Fibroblast of gingiva (primary cell): ENCODE data around the gene STRADA.
"Not testable (repeated sequence)": the region's sequence is repeated elsewhere in the genome, so short reads cannot be mapped to it uniquely, and the experiment has no call there.

ENCODE experiments used
- DNase-seq: peaks from one replicate; pipeline ENCODE4 v3.0.0-alpha.2; 2011; ENCODE audit warnings: low read depth

STRADA gene

DNA sequence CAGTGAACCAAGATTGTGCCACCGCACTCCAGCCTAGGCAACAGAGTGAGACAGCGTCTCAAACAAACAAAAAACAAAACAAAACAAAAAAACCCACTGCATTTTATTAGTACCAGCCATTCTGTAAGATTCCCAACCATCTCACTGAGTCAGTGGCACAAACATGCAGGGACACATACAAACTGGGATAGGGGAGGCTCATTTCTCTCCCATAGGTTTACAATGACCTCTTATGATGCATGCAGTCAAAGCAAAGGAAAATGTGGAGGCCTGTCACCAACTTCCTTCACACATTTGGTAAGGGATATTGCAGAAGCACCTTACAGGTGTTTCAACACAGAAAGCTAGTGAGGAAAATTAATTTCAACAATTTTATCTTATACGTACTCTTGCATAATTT, 12.4 kb upstream of the STRADA start:
- DNase-seq = no peak

DNA sequence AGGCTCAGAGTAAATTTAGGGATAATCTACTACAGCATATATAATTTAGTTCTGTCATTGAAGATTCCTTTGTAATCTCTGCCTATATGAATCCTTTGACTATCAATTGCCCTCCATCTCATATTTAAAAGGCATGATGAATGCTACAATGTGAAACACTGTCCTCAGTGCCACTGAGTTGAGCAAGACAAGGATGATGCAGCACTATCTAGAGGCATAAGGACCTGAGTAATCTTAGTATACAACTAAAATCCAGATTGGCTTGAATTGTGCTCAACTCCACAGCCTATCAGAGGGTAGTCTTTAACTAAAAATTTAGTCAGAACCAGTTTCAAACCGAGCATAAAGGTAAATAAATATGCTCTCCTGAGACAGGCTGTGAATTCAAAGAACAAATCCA, 11.6 kb upstream of the STRADA start:
- peak; percentile 47 for DNase-seq

DNA sequence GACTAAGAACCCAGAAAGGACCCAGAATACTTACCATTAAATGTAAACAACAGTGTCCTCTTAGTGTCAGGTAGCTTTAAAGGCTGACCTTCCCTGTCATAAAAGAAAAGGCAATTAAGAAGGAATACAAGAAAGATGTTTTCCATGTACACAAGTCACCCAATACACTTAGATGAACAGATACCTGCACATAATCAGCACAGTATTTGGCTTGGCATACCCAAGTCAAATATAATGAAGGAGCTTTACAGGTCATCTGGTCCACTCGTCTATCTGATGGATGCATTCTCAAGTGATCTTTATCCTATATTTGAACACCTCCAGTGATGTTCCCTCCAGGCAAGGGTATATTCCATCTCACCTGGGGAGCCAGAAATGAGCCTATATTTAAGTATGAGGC, 11.1 kb upstream of the STRADA start:
- no peak for DNase-seq

DNA sequence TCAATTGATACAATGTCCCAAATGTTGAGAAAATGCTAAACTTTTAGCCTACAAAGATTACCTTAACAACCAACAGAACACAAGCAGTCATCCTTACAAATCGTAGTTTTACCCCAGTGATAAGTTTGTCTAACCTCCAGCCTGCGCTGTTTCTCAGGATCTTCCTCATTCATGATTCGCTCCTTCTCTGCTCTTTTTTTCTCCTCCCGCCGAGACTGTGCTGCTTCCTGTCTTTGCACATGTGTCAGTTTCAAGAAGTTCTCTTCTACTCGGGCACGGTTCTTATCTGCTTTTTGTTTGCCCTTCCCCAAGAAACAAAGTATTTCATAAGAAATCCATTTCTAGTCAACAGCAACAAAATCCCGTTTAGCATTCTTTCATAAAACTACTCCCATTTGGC, 10.2 kb upstream of the STRADA start:
- DNase-seq = no peak

DNA sequence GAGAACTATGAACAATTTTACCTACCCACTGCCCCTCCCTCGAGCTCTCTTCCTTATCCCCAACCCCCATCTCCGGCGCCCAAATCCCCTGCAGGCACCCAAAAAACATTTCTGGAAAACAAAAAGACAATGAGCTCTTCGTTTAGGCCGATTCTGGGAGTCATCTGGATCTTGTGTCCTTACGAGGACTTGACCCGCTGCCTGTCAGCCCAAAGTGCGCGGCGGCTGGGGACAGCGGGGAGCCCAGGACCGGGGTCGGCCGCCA, 524 bp downstream of the STRADA start:
- DNase-seq = no peak

DNA sequence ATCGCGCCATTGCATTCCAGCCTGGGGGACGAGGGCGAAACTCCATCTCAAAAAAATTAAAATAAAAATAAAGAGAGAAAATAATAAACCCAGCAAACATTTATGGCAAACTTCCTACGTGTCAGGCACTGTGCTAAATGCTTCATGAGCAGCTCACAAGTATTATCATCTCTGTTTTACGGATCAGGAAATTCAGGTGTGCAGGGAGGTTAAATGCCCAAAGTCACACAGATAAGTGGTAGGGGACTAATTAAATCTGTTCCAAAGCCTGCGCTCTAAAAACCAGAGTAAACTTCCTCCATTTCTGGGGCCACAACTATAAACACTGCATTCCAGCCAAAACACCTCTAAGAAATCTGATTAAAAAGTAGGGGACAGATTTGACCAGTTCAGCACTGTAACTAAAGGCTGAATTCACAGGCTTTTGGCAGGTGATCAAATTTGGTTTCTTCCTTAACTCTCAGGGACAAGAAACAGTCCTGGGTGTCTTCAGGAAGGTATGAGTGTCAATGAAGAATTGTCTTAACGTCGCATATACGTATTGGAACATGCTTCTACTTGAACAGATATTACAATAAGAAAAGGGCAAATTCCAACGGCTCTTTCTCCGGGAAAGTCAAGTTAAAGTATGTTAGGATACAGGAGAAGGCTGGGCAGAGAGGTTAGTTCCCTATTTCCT, 996 bp downstream of the STRADA start:
- no peak for DNase-seq

DNA sequence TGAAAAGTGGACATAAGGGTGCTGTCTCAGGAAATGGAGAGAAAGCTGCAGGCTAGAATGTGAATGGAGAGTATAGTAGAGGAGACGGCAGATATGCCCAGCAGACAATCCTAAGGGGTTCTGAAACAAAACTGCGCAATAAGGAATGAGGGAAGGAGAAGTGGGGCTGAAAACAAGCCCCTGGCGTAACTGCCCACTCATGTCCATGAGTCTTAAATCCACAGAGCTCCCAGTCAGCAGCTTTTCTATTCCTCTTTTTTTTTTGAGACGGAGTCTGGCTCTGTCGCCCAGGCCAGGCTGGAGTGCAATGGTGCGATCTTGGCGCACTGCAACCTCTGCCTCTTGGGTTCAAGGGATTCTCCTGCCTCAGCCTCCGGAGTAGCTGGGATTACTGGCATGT, 5.9 kb downstream of the STRADA start:
- DNase-seq = no peak

DNA sequence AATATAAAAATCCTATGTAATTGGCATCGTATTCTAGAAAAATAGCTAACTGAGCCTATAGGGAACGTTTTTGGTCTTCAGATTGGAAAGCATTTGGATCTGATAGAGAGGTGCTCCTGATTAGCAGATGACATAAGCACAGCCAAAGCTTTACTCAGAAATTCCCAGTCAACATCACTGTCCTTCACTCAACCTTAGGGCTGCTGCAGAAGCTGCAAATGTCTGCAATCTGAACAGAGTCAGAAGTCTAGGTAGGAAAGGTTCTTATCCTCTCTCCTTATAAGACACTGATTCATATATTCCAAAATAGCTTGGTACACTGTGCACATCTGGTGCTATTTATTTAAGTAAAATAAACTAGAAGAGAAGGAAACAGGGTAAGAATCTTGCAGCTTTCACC, 19.2 kb downstream of the STRADA start:
- DNase-seq = peak; percentile 22

DNA sequence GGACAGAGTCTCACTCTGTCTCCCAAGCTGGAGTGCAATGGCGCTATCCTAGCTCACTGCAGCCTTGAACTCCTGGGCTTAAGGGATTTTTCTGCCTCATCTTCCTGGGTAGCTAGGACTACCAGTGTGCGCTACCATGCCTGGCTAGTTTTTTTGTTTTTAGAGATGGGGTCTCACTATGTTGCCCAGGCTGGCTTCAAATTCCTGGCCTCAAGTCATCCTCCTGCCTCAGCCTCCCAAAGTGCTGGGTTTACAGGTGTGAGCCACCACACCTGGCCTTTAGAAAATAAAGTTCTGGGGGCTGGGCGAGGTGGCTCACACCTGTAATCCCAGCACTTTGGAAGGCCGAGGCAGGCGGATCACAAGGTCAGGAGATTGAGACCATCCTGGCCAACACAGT, 21.4 kb downstream of the STRADA start:
- not testable (repeated sequence) for DNase-seq

DNA sequence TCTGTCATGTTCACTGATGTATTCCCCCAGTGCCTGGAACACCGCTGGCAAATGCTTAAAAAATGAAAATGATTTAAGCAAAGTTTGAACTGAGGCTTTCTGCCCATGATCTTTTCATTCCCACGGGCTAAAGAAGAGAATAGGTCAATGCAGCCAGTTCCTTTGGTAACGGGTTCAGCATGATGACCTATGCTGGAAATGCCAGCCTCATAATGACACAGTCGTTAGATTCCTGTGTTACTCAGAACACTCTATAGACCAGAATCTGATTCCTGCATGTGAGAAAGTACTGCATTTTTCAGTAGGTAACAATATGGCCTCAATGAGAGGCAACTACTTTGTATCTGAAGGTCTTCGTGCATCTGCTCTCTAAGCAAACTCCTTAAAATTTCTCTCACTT, 22.6 kb downstream of the STRADA start:
- DNase-seq = no peak

DNA sequence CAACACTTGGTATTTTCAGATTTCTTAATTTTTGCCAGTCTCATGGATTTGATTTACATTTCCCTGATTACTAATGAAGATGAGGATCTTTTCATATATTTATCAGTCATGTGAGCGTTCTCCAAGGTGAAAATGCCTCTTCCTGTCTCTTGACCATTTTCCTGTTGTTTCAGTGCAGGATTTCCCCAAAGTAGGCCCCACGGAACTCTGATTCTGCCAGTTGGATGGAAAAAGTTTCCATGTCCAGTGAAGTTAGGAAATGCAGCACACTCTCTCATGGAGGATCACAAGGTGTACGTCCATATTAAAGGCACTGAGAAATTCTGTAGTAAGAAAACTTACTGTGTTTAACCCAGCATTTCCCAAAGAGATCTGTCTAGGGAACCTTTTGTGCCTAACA, 25.2 kb downstream of the STRADA start:
- no peak for DNase-seq

DNA sequence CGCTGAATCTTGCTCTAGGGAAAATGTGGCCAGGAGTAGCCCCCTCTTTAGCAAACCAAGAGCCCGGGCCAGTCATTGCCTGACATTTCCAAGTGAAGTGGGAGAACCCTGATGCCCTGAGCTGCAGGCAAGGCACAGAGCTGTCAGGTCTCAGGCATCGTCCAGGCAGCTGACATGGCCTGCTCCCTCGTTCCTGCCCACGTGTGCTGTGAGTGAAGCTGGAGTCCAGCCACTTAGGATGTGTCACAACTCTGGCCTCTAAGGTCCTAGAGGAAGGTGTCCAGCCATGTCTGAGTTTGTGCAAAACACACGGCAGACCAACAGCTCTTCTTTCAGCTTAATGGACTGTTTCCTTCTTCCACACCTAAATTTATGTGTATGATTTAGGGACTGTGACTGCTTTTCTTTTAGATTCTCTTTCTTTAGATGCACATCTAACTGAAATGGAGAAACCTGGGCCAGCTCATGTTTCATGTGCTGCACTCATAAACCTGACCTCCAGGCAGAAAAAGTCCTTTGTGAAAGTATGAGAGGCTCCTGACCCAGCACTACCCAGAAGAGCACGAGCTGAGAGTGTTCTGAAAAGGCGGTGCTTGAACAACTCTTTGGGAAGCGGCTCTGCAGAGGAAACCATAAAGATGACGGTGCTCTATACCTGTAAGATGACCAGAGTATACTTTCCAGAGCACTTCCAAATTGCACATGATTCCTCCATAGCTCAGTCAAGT, 26.9 kb downstream of the STRADA start:
- peak; percentile 9 for DNase-seq

DNA sequence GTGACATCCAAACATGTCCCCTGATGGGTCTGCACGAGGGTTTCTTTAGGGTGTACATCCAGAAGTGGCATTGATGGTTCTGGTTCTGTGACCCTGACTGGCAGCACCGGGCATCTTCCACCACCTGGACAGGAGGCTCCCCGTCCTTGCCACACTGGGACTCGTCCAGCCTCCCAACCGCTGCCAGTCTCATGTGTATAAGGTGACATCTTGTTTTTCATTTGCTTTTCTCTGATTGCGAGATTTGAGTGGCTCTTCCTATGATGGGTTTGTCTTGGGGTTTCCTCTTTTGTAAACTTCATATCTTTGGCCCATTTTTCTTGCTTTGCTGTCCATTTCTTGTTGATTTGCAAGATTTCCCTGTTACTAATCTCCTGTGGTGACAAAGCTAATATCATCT, 32.5 kb downstream of the STRADA start:
- no peak for DNase-seq

DNA sequence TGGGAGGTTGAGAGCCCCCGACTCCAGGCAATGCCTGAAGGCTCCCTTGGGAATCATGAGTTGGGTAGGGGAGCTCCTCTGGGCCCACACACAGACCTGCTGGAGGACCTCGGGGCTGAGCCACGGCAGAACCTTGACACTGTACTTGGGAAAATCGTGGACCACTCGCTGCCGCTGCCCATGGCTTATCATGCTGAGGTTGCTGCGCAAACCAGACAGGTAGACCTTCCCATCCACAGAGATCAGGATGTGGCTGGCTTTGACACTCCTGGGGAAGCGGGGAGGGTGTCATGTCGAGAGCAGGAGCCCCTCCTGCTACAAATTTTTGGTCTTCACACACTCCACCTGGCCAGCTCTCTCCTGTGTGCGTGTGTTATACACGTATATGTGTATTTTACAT, 34.4 kb downstream of the STRADA start:
- DNase-seq = no peak

DNA sequence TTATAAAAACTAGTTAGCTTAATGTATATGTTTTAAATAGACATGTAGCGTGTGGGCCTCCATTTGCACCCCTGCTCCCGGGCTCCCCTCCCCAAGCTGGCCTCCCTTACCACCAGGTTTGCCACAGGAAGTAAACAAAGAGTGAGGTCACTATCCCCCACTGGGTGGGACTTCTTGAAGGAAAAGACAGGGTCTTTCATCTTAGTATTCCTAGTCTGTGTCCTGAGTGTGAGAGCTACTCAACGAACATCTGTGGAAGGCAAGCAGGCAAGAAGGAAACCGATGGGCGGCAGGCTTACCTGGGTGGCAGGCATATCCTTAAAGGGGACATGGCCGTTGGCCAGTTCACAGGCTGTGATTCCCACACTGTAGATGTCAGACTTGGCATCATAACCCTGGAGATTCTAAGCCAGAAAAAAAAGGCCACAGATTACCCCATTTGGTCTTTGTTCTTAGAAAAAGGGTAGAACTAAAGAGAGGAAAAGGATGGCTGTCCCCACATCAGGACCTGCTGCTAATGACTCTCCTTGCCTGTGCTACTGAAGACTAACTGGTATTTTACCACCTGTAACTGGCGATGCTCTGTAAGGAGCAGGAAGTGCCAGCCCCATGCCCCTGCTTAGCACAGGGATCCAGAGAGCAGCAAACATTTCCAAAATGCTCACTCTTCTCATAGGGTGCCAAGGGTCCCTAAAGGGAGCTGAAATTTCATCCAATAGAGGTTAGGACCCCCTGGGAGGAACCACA, 35.1 kb downstream of the STRADA start:
- DNase-seq = no peak

DNA sequence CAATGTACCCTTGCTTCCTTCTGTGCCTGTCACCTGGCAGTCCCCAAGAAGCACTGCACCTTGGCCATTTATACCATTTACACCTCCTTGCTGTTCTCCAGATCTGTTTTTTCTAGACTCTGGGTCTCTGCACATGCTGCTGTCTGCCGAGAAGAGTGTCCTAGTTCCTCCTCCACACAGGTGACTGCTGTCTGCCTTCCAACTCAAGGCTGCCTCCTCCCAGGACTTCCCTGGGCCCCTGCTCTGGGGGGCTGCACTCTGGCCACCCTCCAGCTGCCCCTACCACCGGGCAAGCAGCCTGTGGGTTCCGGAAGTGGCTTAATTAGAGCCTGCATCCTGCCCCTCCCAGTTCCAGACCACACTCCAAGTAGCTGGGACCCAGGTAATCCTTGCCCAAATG, 35.9 kb downstream of the STRADA start:
- no peak for DNase-seq

DNA sequence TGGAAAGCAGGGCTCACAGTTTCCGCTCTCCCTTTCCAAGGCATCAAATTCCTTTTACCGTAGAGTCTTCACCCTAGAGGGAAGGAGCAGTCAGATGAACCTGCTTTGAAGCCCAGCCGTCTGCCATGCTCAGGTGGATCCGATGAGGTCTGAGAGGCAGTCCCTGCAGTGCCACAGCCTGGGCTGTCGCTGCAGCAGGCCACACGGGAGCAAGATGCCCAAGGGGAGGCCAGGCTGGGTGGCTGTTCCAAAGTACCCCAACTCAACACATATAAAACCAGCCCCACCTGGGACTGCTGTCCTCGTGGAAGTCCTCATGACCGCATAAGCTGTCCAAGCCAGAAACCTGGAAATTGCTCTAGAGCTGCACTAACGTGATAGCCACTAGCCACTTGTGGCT, 36.8 kb downstream of the STRADA start:
- no peak for DNase-seq

DNA sequence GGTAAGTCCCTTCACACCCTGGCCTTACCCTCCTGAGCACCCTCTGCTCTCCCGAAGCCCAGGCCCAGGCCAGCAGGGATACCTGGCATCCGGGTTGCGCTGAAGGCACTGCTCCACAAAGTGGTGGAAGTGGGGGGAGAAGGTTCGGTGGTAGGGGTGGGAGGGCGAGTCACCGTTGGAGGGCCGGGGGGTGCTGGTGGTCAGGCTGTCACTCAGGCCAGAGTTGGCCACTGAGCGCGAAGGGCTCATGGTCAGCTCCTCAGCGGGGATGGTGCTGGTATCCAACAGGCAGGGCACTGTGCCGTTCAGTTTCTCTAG, 37.4 kb downstream of the STRADA start:
- no peak for DNase-seq

DNA sequence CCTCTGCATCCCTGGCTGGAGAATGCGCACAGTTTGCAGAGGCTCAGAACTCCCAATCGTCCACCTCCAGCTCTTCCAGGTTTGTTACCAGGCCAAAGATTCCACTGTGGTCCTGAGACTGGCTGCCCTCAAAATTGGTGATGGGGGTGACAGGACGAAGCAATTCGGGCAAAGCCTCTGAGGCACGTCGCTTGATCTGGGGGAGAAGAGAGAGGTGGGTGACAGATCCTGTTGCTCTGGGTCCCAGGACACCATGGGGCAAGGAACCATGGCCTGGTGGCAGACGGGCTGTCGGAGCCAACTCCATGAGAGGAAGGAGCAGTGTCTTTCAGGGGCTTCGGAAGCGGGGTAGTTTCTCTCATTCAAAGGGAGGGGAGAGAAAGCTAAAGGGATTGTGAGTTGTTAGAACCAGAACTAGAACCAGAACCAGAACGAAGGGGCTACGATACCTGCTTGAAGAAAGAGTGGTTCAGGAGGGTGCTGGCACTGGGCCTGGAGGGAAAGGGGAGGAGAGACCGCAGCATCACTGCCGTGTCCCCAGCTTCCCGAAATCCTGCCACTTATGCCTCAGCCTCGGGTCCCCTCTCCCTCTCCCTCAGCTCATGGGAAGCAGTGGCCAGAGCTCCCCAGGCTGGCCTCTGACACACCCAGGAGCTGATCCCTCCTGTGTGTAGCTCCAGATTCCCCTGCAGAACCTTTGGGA, 37.9 kb downstream of the STRADA start:
- DNase-seq = no peak

DNA sequence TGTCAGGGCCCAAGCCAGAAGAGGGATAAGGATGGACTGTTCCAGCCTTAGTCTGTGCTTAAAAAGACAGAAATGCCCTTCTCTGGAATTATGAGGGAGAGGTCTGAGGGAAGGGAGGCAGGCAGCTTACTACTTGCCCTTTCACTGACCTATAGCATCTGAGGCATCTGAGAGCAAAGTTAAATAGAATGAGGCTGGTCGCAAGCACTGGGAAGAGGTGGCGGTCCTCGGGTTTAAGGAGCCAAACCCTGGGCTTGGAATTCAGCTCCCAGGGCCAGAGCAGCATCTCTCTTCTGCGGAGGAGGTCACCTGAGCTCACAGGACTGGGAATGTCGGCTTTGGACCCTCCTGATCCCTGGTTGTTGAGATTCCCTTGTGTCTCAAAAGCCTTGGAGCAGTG, 38.6 kb downstream of the STRADA start:
- no peak for DNase-seq

DNA sequence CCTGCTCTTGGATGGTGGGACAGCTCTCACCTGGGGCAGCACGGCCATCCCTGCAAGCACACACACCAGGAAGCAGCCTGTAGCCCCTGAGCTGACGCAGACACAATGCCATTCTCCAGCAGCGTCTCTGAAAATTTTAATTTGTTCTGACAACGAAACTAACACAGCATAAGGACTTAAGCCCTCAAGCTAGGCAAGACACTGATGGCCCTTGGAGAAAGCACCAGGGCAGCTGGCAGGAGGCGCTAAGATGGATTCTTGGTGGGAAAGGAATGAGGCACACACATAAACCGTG, 38.9 kb downstream of the STRADA start:
- DNase-seq = no peak

DNA sequence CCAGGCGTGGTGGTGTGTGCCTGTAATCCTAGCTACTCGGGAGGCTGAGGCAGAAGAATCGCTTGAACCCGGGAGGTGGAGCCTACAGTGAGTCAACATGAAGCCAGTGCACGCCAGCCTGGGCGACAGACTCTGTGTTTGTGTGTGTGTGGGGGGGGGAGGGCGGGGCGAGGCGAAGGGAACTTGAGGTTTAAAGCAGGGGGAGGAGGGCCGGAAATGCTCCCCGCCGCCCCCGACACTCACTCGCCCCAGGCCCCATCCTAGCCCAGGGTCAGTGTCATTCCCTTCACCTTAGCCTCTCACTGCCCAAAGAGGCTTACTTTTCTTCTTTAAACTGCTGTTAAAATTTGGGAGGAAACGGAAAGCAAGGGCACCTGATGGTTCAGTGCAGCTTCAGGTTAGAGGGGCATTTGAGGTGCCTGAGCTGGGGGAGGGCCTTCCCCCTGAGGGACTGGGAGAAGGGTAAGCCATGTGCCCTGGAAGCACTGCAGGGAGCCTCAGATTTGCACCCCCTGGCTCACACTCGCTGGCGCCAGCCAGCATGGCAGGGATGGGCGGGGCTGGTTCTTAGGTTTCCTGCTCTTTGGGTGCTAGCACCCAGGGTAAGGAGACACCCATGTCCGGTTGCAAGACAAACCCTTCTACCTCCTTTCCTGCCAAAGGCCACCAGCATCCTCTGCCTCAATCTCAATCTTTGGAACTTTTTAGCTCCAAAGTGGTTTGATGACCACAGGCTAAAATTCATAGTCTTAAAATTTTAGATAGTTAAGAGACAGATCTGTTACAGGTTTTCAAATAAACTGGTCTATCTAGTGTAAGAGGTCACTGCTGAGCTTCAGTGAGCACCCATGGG, 39.5 kb downstream of the STRADA start:
- DNase-seq = no peak

DNA sequence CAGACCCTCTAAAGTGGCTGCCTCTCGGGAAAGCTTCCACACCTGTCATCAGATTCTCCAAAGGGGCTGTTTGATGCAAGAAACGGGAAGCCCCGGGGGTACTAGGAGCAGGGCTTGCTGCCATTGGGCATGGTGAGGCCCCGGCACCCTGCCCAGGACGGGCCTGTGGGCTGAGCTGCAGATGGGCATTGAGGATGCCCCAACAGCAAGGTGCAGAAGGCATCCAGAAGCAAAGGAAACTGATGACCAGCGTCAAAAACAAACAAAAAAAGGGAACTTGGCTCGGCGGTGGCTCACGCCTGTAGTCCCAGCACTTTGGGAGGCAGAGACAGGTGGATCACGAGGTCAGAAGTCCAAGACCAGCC, 40.2 kb downstream of the STRADA start:
- no peak for DNase-seq
